SK-N-SH (cell line): ENCODE data around the gene WDR62. TPM values are rescaled to one million over a fixed set of nuclear protein-coding genes. Genes with fewer than 3 reads are reported as not detected.

Experiments
- CTCF ChIA-PET: fragments of 300-600, 350-600 bp; formaldehyde crosslinking; extraction: SDS; loops from one replicate; lab custom pipeline; 2021; lab: Yijun Ruan, JAX
- POLR2A ChIA-PET: fragments of 350-600 bp; sonication (Branson Sonifier 250); formaldehyde crosslinking; extraction: SDS; loops from one replicate; lab custom pipeline; 2020; ENCODE audit warnings: antibody characterized with exemption, inconsistent platforms; lab: Yijun Ruan, JAX
- DNase-seq: peaks from one replicate; pipeline ENCODE4 v3.0.0; 2012
- H2AFZ ChIP-seq: fragments of 200-600 bp; sonication (generic); 2 replicates; pipeline ENCODE4 v1.8.1; 2016; ENCODE audit warnings: antibody characterized with exemption, mild to moderate bottlenecking, low read depth
- H3F3A ChIP-seq: fragments of 200-600 bp; sonication (generic); replicated peaks from 2 replicates; pipeline ENCODE3; 2016; ENCODE audit warnings: antibody characterized with exemption, mild to moderate bottlenecking; ENCODE audit not compliant: insufficient read depth
- H3K27ac ChIP-seq, 2 experiments: fragments of 200-500 bp in 1 of 2; fragments of 200-600 bp in 1 of 2; sonication (Bioruptor generic) in 1 of 2; sonication (generic), shearing (Covaris generic) in 1 of 2; 2 replicates each; pipeline versions ENCODE4 v1.5.1 to v1.6.1; 2014 to 2016; ENCODE audit warnings: low read depth in 2 of 2, inconsistent platforms in 1 of 2, low read length in 1 of 2, mild to moderate bottlenecking in 1 of 2, mixed read lengths in 1 of 2
- H3K27me3 ChIP-seq: fragments of 200-600 bp; sonication (generic), shearing (Covaris generic); 2 replicates; pipeline ENCODE4 v1.6.1; 2016; ENCODE audit warnings: mixed run types; ENCODE audit not compliant: insufficient read depth
- H3K36me3 ChIP-seq, 2 experiments: fragments of 200-500 bp in 1 of 2; fragments of 200-600 bp in 1 of 2; sonication (Bioruptor generic) in 1 of 2; sonication (generic) in 1 of 2; replicated peaks in 1 of 2; 2 replicates each; pipeline versions ENCODE3 to v1.5.1; 2014 to 2016; ENCODE audit warnings: low read length in 1 of 2, mild to moderate bottlenecking in 1 of 2; ENCODE audit not compliant: insufficient read depth in 2 of 2, control insufficient read depth in 1 of 2
- H3K4me1 ChIP-seq, 2 experiments: fragments of 200-500 bp in 1 of 2; fragments of 200-600 bp in 1 of 2; sonication (Bioruptor generic) in 1 of 2; sonication (generic), shearing (Covaris generic) in 1 of 2; 2 replicates each; pipeline versions ENCODE4 v1.5.1 to v1.6.1; 2014 to 2016; ENCODE audit warnings: low read depth in 1 of 2, low read length in 1 of 2, mixed run types in 1 of 2; ENCODE audit not compliant: insufficient read depth in 2 of 2, control insufficient read depth in 1 of 2
- H3K4me2 ChIP-seq: fragments of 200-600 bp; sonication (generic), shearing (Covaris generic); 2 replicates; pipeline ENCODE4 v1.6.1; 2017; ENCODE audit warnings: mixed run types
- H3K4me3 ChIP-seq, 2 experiments: fragments of 200-500 bp in 1 of 2; fragments of 200-600 bp in 1 of 2; sonication (Bioruptor generic) in 1 of 2; sonication (generic), shearing (Covaris generic) in 1 of 2; 2 replicates each; pipeline versions ENCODE4 v1.5.1 to v1.8.1; 2014 to 2016; ENCODE audit warnings: low read depth in 2 of 2, inconsistent platforms in 1 of 2, low read length in 1 of 2, mild to moderate bottlenecking in 1 of 2, mixed read lengths in 1 of 2, moderate library complexity in 1 of 2
- H3K79me2 ChIP-seq: fragments of 200-600 bp; sonication (generic); 2 replicates; pipeline ENCODE4 v1.8.1; 2017; ENCODE audit warnings: mild to moderate bottlenecking; ENCODE audit not compliant: insufficient read depth
- H3K9ac ChIP-seq: fragments of 200-600 bp; sonication (generic); 2 replicates; pipeline ENCODE4 v1.6.1; 2017; ENCODE audit warnings: mixed run types
- H3K9me2 ChIP-seq: fragments of 200-600 bp; sonication (generic); 2 replicates; pipeline ENCODE4 v1.6.1; 2017; ENCODE audit warnings: mixed run types
- H3K9me3 ChIP-seq: fragments of 200-600 bp; sonication (generic); 2 replicates; pipeline ENCODE4 v1.6.1; 2017; ENCODE audit warnings: mixed run types, mild to moderate bottlenecking, moderate library complexity
- H4K20me1 ChIP-seq: fragments of 200-600 bp; sonication (generic); 2 replicates; pipeline ENCODE4 v1.6.1; 2017; ENCODE audit warnings: mild to moderate bottlenecking, mixed run types; ENCODE audit not compliant: insufficient read depth
- CHD2 ChIP-seq: fragments of 150-350 bp; IDR thresholded peaks from 2 replicates; pipeline ENCODE4 v1.6.1; 2018; ENCODE audit warnings: low read length; ENCODE audit not compliant: partially characterized antibody
- CTCF ChIP-seq: fragments of 200-600 bp; sonication (generic); IDR thresholded peaks from 2 replicates; pipeline ENCODE4 v1.6.1; 2017; ENCODE audit warnings: antibody characterized with exemption, mild to moderate bottlenecking, moderate library complexity
- ELF1 ChIP-seq: IDR thresholded peaks from 2 replicates; pipeline ENCODE4 v1.4.0; 2012
- FOXJ3 ChIP-seq: sonication (generic); formaldehyde crosslinking; IDR thresholded peaks from 2 replicates; pipeline ENCODE4 v1.5.1; 2020; ENCODE audit warnings: mild to moderate bottlenecking, missing genetic modification reagents
- GABPA ChIP-seq: IDR thresholded peaks from 2 replicates; pipeline ENCODE4 v1.4.0; 2012; ENCODE audit warnings: low read depth, mild to moderate bottlenecking
- MEF2A ChIP-seq: IDR thresholded peaks from 2 replicates; pipeline ENCODE4 v1.4.0; 2012; ENCODE audit warnings: low read depth, borderline replicate concordance
- MXI1 ChIP-seq: IDR thresholded peaks from 2 replicates; pipeline ENCODE4 v1.6.1; 2012; ENCODE audit warnings: mild to moderate bottlenecking, low read depth, low read length, improper control_type of control experiment
- NFIC ChIP-seq: IDR thresholded peaks from 2 replicates; pipeline ENCODE4 v1.4.0; 2012; ENCODE audit warnings: borderline replicate concordance
- NRF1 ChIP-seq: IDR thresholded peaks from 2 replicates; pipeline ENCODE4 v1.6.1; 2012; ENCODE audit warnings: low read depth, mild to moderate bottlenecking, low read length
- PBX3 ChIP-seq: IDR thresholded peaks from 2 replicates; pipeline ENCODE4; 2012
- POLR2AphosphoS5 ChIP-seq: IDR thresholded peaks from 2 replicates; pipeline ENCODE4 v1.6.1; 2012; ENCODE audit warnings: low read depth, low read length
- RCOR1 ChIP-seq: fragments of 150-350 bp; IDR thresholded peaks from 2 replicates; pipeline ENCODE4 v1.6.1; 2017; ENCODE audit warnings: antibody characterized with exemption, low read length
- SIN3A ChIP-seq: IDR thresholded peaks from 2 replicates; pipeline ENCODE4 v1.6.1; 2012; ENCODE audit warnings: low read depth, mild to moderate bottlenecking, low read length, moderate library complexity, borderline replicate concordance
- TAF1 ChIP-seq: IDR thresholded peaks from 2 replicates; pipeline ENCODE4 v1.6.1; 2012; ENCODE audit warnings: low read depth, mild to moderate bottlenecking, low read length, moderate library complexity, borderline replicate concordance
- USF1 ChIP-seq: IDR thresholded peaks from 2 replicates; pipeline ENCODE4 v1.4.0; 2012; ENCODE audit warnings: low read depth, borderline replicate concordance
- USF2 ChIP-seq: fragments of 150-350 bp; IDR thresholded peaks from 2 replicates; pipeline ENCODE4 v1.6.1; 2017; ENCODE audit warnings: antibody characterized with exemption, low read length, low read depth, borderline replicate concordance
- YY1 ChIP-seq: IDR thresholded peaks from 2 replicates; pipeline ENCODE4 v1.4.0; 2012; ENCODE audit warnings: low read depth, mild to moderate bottlenecking
- ZBTB33 ChIP-seq: IDR thresholded peaks from 2 replicates; pipeline ENCODE4 v1.4.0; 2012; ENCODE audit warnings: low read depth, borderline replicate concordance
- WGBS: methylation state at CpG from one replicate; pipeline ENCODE4 v1.1.6; 2017; ENCODE audit warnings: low lambda C conversion rate; 5-methylcytosine and 5-hydroxymethylcytosine counted together
- polyA plus RNA-seq, 3 experiments: library from polyadenylated mRNA; depleted of rRNA; stranded (reverse); fragments of >200 nt; gene quantifications; 2 replicates each; pipeline ENCODE4 v1.2.3, GENCODE V29; 2012

Gene WDR62
- polyA plus RNA-seq, 1 of the 3 experiments (the other 2 are of a cell fraction): 5.3 TPM

- Histone ChIP-seq H3K4me3 (peak within 1 kb of the TSS; percentile 64 to 86), H3K4me1 (peaks cover 0 to 7% of the 10 kb centered on the region in 2 experiments; a peak in 1 of 4 replicates), H3K9me2 (no peaks in the 10 kb centered on the region), H3F3A (peaks cover 2% of the 10 kb centered on the region), H3K79me2 (0 out of 2 replicates have a peak, but pooled peaks cover 5% of the 10 kb centered on the region), H3K27ac (peak within 1 kb of the TSS in 1 of 2 experiments; percentile 72; a peak in 2 of 4 replicates), H3K27me3 (no peaks in the 10 kb centered on the region), H3K9me3 (no peaks in the 10 kb centered on the region), H3K36me3 (no peaks in the 10 kb centered on the region), H3K9ac (peak within 1 kb of the TSS; percentile 74), H4K20me1 (no peaks in the 10 kb centered on the region), H3K4me2 (peak within 1 kb of the TSS; percentile 94), H2AFZ (peak within 1 kb of the TSS; percentile 96)
- WGBS: 26% methylated on average over 35 of the region's 51 CpGs
- TF ChIP-seq USF1 (no peak), POLR2AphosphoS5 (peak; percentile 68), ELF1 (no peak), FOXJ3 (CRISPR knock-in tag) (peak; percentile 29; the same call in 1 of the 2 replicates), RCOR1 (no peak), NRF1 (peak; percentile 70), USF2 (no peak), CTCF (no peak), ZBTB33 (no peak), TAF1 (0 out of 2 replicates have a peak, but pooled peaks have one; percentile 44), MXI1 (no peak), NFIC (no peak), CHD2 (peak; percentile 9), GABPA (no peak), PBX3 (no peak), MEF2A (no peak), YY1 (no peak), SIN3A (no peak)
- DNase-seq: peak; percentile 100
- ChIA-PET POLR2A (interaction anchor here (1.0 kb wide), 1 partner anchor 21 kb away, joined by 4 read pairs; no protein-coding TSS in a partner anchor), CTCF (interaction anchor here (1.7 kb wide), 1 partner anchor 22 kb away, joined by 5 read pairs; the partner anchor contains the start of genes THAP8 and WDR62)
Observed at GRCh38 chr19:36032251-36033104, 22.2 kb upstream of the WDR62 start, which contains the start of gene CLIP3. Gene CLIP3, minus strand, starts transcription at chr19:36032873. Its CDS starts 516 bp downstream, at chr19:36032357.
